HCT116 (cell line): Measurements from ENCODE around the gene STAC. TPM values are rescaled to one million over a fixed set of nuclear protein-coding genes. Genes with fewer than 3 reads are reported as not detected.

Experiments
- ATAC-seq: fragments of 200-7000 bp; cut with Tn5 transposase; 2 replicates; pipeline ENCODE4 v1.9.1; 2020; ENCODE audit warnings: mild to moderate bottlenecking, moderate library complexity
- BruUV-seq: library from RNA; stranded (reverse); fragments of 400-500 nt; replicated peaks from 2 replicates; lab custom pipeline; 2021; lab: Mats Ljungman, UMichigan
- CTCF ChIA-PET: fragments of 300-600 bp; sonication (Branson Sonifier 250); formaldehyde crosslinking; loops from one replicate; lab custom pipeline; 2021; ENCODE audit warnings: antibody characterized with exemption; lab: Charles Lee
- POLR2A ChIA-PET: fragments of 300-600, 350-600 bp; sonication (Branson Sonifier 250); formaldehyde crosslinking; loops from one replicate; lab custom pipeline; 2021; ENCODE audit warnings: antibody characterized with exemption; lab: Charles Lee
- RAD21 ChIA-PET, 2 experiments: fragments of 300-600 bp; sonication (Branson Sonifier 250); formaldehyde crosslinking; loops; one replicate each; lab custom pipeline; 2023; ENCODE audit warnings: low total read pairs in 2 of 2; ENCODE audit not compliant: uncharacterized antibody in 2 of 2, unreplicated experiment in 2 of 2, low non-redundant PET in 1 of 2; lab: Charles Lee
- DNase-seq: peaks from one replicate; pipeline ENCODE4 v3.0.0-alpha.2; 2010; ENCODE audit warnings: low read depth, low spot score
- H2AFZ ChIP-seq: fragments of 200-600 bp; shearing (Covaris generic), sonication (generic); 2 replicates; pipeline ENCODE4 v1.6.1; 2017; ENCODE audit warnings: low read depth, mixed run types, mixed read lengths, antibody characterized with exemption, low read length; ENCODE audit not compliant: poor library complexity, severe bottlenecking
- H3K27ac ChIP-seq: 2 replicates; pipeline ENCODE4 v1.5.1; 2012; ENCODE audit warnings: low read depth, low read length
- H3K27me3 ChIP-seq: fragments of 200-600 bp; sonication (generic); 2 replicates; pipeline ENCODE4 v1.6.1; 2016; ENCODE audit warnings: mixed run types, low read length, mixed read lengths; ENCODE audit not compliant: insufficient read depth
- H3K36me3 ChIP-seq, 2 experiments: fragments of 200-500 bp in 1 of 2; fragments of 200-600 bp in 1 of 2; sonication (Bioruptor generic) in 1 of 2; sonication (generic) in 1 of 2; 2 replicates each; pipeline versions ENCODE4 v1.5.1 to v1.6.1; 2014 to 2016; ENCODE audit warnings: low read length in 2 of 2, inconsistent platforms in 1 of 2, mixed read lengths in 1 of 2, mixed run types in 1 of 2; ENCODE audit not compliant: insufficient read depth in 2 of 2, control insufficient read depth in 1 of 2
- H3K4me1 ChIP-seq, 2 experiments: fragments of 200-600 bp in 1 of 2; sonication (generic) in 1 of 2; 2 replicates each; pipeline versions ENCODE4 v1.5.1 to v1.6.1; 2012 to 2017; ENCODE audit warnings: low read length in 2 of 2, inconsistent platforms in 1 of 2, mild to moderate bottlenecking in 1 of 2, mixed read lengths in 1 of 2, mixed run types in 1 of 2, moderate library complexity in 1 of 2; ENCODE audit not compliant: insufficient read depth in 2 of 2, control insufficient read depth in 1 of 2
- H3K4me2 ChIP-seq: fragments of 200-600 bp; sonication (generic); 2 replicates; pipeline ENCODE4 v1.6.1; 2017; ENCODE audit warnings: mixed run types, low read length, mixed read lengths
- H3K4me3 ChIP-seq, 2 experiments: fragments of 200-600 bp in 1 of 2; sonication (generic) in 1 of 2; replicated peaks in 1 of 2; 2 replicates each; pipeline ENCODE4 v1.5.1; 2011 to 2016; ENCODE audit warnings: low read length in 2 of 2, control low read depth in 1 of 2, low read depth in 1 of 2, mild to moderate bottlenecking in 1 of 2, mixed read lengths in 1 of 2, mixed run types in 1 of 2
- H3K79me2 ChIP-seq: fragments of 200-600 bp; sonication (generic); 2 replicates; pipeline ENCODE4 v1.6.1; 2017; ENCODE audit warnings: mild to moderate bottlenecking, mixed run types, low read length, moderate library complexity, mixed read lengths; ENCODE audit not compliant: insufficient read depth
- H3K9ac ChIP-seq: fragments of 200-600 bp; sonication (generic); 2 replicates; pipeline ENCODE4 v1.6.1; 2016; ENCODE audit warnings: low read length, mixed read lengths
- H3K9me2 ChIP-seq: fragments of 200-600 bp; sonication (generic), shearing (Covaris generic); 2 replicates; pipeline ENCODE4 v1.6.1; 2017; ENCODE audit warnings: mixed run types, mild to moderate bottlenecking, moderate library complexity; ENCODE audit not compliant: insufficient read depth
- H3K9me3 ChIP-seq, 2 experiments: fragments of 200-500 bp in 1 of 2; fragments of 200-600 bp in 1 of 2; sonication (Bioruptor generic) in 1 of 2; sonication (generic) in 1 of 2; 2 replicates each; pipeline ENCODE4 v1.6.1; 2014 to 2017; ENCODE audit warnings: low read length in 2 of 2, mixed read lengths in 2 of 2, inconsistent platforms in 1 of 2, low read depth in 1 of 2, mild to moderate bottlenecking in 1 of 2, mixed run types in 1 of 2, moderate library complexity in 1 of 2; ENCODE audit not compliant: control insufficient read depth in 1 of 2, insufficient read depth in 1 of 2
- H4K20me1 ChIP-seq: fragments of 200-600 bp; sonication (generic), shearing (Covaris generic); 2 replicates; pipeline ENCODE4 v1.6.1; 2017; ENCODE audit warnings: mixed run types, mild to moderate bottlenecking, moderate library complexity; ENCODE audit not compliant: insufficient read depth
- ATF3 ChIP-seq: IDR thresholded peaks from 2 replicates; pipeline ENCODE4 v1.6.1; 2012
- CBX3 ChIP-seq: IDR thresholded peaks from 2 replicates; pipeline ENCODE4 v1.6.1; 2012; ENCODE audit warnings: low read depth
- CTCF ChIP-seq, 3 experiments: fragments of 200-600 bp in 1 of 3; sonication (generic) in 1 of 3; IDR thresholded peaks in 2 of 3; conservative IDR thresholded peaks in 1 of 3; 2 replicates each; pipeline ENCODE4 v1.5.1; 2012 to 2017; ENCODE audit warnings: low read depth in 2 of 3, low read length in 2 of 3, antibody characterized with exemption in 1 of 3, borderline replicate concordance in 1 of 3, control low read depth in 1 of 3, mild to moderate bottlenecking in 1 of 3, mixed read lengths in 1 of 3, mixed run types in 1 of 3, moderate library complexity in 1 of 3; ENCODE audit not compliant: insufficient read depth in 1 of 3
- JUND ChIP-seq: IDR thresholded peaks from 2 replicates; pipeline ENCODE4 v1.6.1; 2012
- MAX ChIP-seq: IDR thresholded peaks from 2 replicates; pipeline ENCODE4 v1.6.1; 2012
- POLR2A ChIP-seq: IDR thresholded peaks from 2 replicates; pipeline ENCODE4 v1.7.0; 2011; ENCODE audit warnings: borderline replicate concordance; ENCODE audit not compliant: insufficient read depth, insufficient read length; ENCODE audit errors: extremely low read depth
- POLR2AphosphoS5 ChIP-seq: IDR thresholded peaks from 2 replicates; pipeline ENCODE4 v1.6.1; 2011; ENCODE audit warnings: mild to moderate bottlenecking, low read depth, low read length, moderate library complexity
- RAD21 ChIP-seq: IDR thresholded peaks from 2 replicates; pipeline ENCODE4 v1.6.1; 2012; ENCODE audit warnings: low read depth, mild to moderate bottlenecking
- SIN3A ChIP-seq: IDR thresholded peaks from 2 replicates; pipeline ENCODE4 v1.6.1; 2012; ENCODE audit warnings: low read depth
- SP1 ChIP-seq: IDR thresholded peaks from 2 replicates; pipeline ENCODE4 v1.6.1; 2012; ENCODE audit warnings: low read depth
- SRF ChIP-seq: IDR thresholded peaks from 2 replicates; pipeline ENCODE4 v1.6.1; 2012; ENCODE audit warnings: low read depth
- TCF7L2 ChIP-seq: IDR thresholded peaks from 2 replicates; pipeline ENCODE4 v1.7.0; 2011; ENCODE audit warnings: borderline replicate concordance, inconsistent platforms; ENCODE audit not compliant: insufficient read depth, insufficient read length; ENCODE audit errors: extremely low read depth
- ZBTB33 ChIP-seq: IDR thresholded peaks from 2 replicates; pipeline ENCODE4 v1.6.1; 2011; ENCODE audit warnings: mild to moderate bottlenecking, low read length, moderate library complexity; ENCODE audit not compliant: insufficient replicate concordance; ENCODE audit errors: extremely low read depth
- ZNF274 ChIP-seq: fragments of 200-500 bp; sonication (Bioruptor generic); IDR thresholded peaks from 2 replicates; pipeline ENCODE4 v1.6.1; 2014; ENCODE audit warnings: mild to moderate bottlenecking, low read depth, low read length, inconsistent platforms
- intact Hi-C: fragments of 100-400 bp; cut with micrococcal nuclease; formaldehyde crosslinking; loops from 2 replicates; pipeline ENCODE4 v1.10.0; 2022
- total RNA-seq: library from RNA; stranded (reverse); gene quantifications from one replicate; pipeline ENCODE4 v1.2.1, GENCODE V29; 2021; ENCODE audit not compliant: unreplicated experiment

Gene STAC
- total RNA-seq, 1 experiment from 2014 or later = not detected

GRCh38 chr3:36580716-36581115 lies 200.4 kb downstream of the STAC start:
- ATAC-seq = no peak
- BruUV-seq = no TSS peak
- POLR2A ChIA-PET = no interaction called here

GRCh38 chr3:36591959-36592358 lies 211.7 kb downstream of the STAC start:
- RAD21 ChIA-PET = no interaction called here
- Histone ChIP-seq H4K20me1 (no peaks in the 10 kb centered on the region), H3K36me3 (no peaks in the 10 kb centered on the region), H3K9ac (no peak overlapping the region), H3K4me3 (no peak overlapping the region), H3K27me3 (peaks cover 8% of the 10 kb centered on the region), H3K4me2 (no peak overlapping the region)
- DNase-seq = no peak
- BruUV-seq = no TSS peak
- no peak for TF ChIP-seq POLR2A
- peak; percentile 30; the same call in 1 of the 2 replicates for TF ChIP-seq RAD21
- TF ChIP-seq SRF = no peak
- no peak for TF ChIP-seq MAX
- no peak for TF ChIP-seq ATF3
- no peak for TF ChIP-seq JUND
- peak in 2 of 3 experiments; percentile 5 to 24; a peak in 2 of 6 replicates for TF ChIP-seq CTCF (IDR thresholded peaks at IDR 0.05 in 2 of 3, conservative IDR thresholded peaks at IDR 0.05 in 1 of 3; ENCODE audit: borderline replicate concordance in 1 of 3, insufficient read depth in 1 of 3, low read depth in 2 of 3, low read length in 2 of 3)
- TF ChIP-seq ZNF274 = no peak
- no peak for TF ChIP-seq SIN3A
- TF ChIP-seq CBX3 = no peak
- no peak for TF ChIP-seq POLR2AphosphoS5
- no peak for TF ChIP-seq TCF7L2
- TF ChIP-seq, all 23 proteins: peak for 2
- H3K79me2 ChIP-seq = no peaks in the 10 kb centered on the region
- H2AFZ ChIP-seq = no peak overlapping the region
- intact Hi-C loops = loop anchor here (5.0 kb wide), 1 partner anchor 110 kb away; no protein-coding TSS in a partner anchor
- H3K27ac ChIP-seq = no peak overlapping the region
- POLR2A ChIA-PET = no interaction called here
- CTCF ChIA-PET = no interaction called here
- no peaks in the 10 kb centered on the region for H3K4me1 ChIP-seq
- no peaks in the 10 kb centered on the region for H3K9me3 ChIP-seq
- no peaks in the 10 kb centered on the region for H3K9me2 ChIP-seq
- ATAC-seq = no peak

More at GRCh38 chr3:36580716-36581115, 200.4 kb downstream of the STAC start:
- Histone ChIP-seq H3K9me2 (no peaks in the 10 kb centered on the region), H3K79me2 (no peaks in the 10 kb centered on the region), H3K27me3 (no peaks in the 10 kb centered on the region), H3K4me2 (no peak overlapping the region), H3K4me1 (no peaks in the 10 kb centered on the region), H3K36me3 (no peaks in the 10 kb centered on the region), H3K4me3 (no peak overlapping the region), H4K20me1 (no peaks in the 10 kb centered on the region), H3K9ac (no peak overlapping the region), H3K9me3 (no peaks in the 10 kb centered on the region), H2AFZ (no peak overlapping the region), H3K27ac (no peak overlapping the region)
- TF ChIP-seq SP1 (no peak), ZBTB33 (no peak), SRF (no peak), RAD21 (no peak)
- intact Hi-C loops = no loop called here
- ChIA-PET RAD21 (no interaction called here), CTCF (no interaction called here)
- DNase-seq = no peak
